ENCODE results near the gene ROPN1. TPM values are rescaled to one million over a fixed set of nuclear protein-coding genes. Genes with fewer than 3 reads are reported as not detected.
"Not testable (repeated sequence)": the region's sequence is repeated elsewhere in the genome, so short reads cannot be mapped to it uniquely, and the experiment has no call there.

ROPN1 gene
- total and polyA plus RNA-seq, 2 experiments from 2014 or later, result 0.11 TPM; not detected in 1

- TF ChIP-seq, protein P1, sequence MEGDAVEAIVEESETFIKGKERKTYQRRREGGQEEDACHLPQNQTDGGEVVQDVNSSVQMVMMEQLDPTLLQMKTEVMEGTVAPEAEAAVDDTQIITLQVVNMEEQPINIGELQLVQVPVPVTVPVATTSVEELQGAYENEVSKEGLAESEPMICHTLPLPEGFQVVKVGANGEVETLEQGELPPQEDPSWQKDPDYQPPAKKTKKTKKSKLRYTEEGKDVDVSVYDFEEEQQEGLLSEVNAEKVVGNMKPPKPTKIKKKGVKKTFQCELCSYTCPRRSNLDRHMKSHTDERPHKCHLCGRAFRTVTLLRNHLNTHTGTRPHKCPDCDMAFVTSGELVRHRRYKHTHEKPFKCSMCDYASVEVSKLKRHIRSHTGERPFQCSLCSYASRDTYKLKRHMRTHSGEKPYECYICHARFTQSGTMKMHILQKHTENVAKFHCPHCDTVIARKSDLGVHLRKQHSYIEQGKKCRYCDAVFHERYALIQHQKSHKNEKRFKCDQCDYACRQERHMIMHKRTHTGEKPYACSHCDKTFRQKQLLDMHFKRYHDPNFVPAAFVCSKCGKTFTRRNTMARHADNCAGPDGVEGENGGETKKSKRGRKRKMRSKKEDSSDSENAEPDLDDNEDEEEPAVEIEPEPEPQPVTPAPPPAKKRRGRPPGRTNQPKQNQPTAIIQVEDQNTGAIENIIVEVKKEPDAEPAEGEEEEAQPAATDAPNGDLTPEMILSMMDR (conservative IDR thresholded peaks at IDR 0.05; ENCODE audit: low read depth in 2 of 2), result no peak
Observed at GRCh38 chr3:124037326-124037725, 45.4 kb upstream of the ROPN1 start (continued).

- H3K27ac Mint-ChIP-seq; H4K20me1 ChIP-seq (replicated peaks; ENCODE audit: insufficient read depth); H3K4me3 Mint-ChIP-seq; H3K4me3 ChIP-seq; H3K4me2 ChIP-seq; H3F3A ChIP-seq (replicated peaks; ENCODE audit: low read depth); H3K79me2 ChIP-seq (replicated peaks; ENCODE audit: insufficient read depth); H3K36me3 Mint-ChIP-seq (ENCODE audit: low read depth); H3K27ac ChIP-seq (ENCODE audit: low read depth); DNase-seq (ENCODE audit: low spot score); H3K9me3 Mint-ChIP-seq; H3K9me2 ChIP-seq (ENCODE audit: insufficient read depth); H3K36me3 ChIP-seq (ENCODE audit: insufficient read depth); ATAC-seq; H2AFZ ChIP-seq: not testable (repeated sequence)
- Mint-ChIP-seq H3K27me3 (ENCODE audit: insufficient read depth, low read depth, poor library complexity) (peaks cover 35% of the 10 kb centered on the region), H3K4me1 (peaks cover 12% of the 10 kb centered on the region)
- H3K27me3 ChIP-seq (ENCODE audit: insufficient read depth), result peaks cover 59% of the 10 kb centered on the region
- H3K4me1 ChIP-seq (ENCODE audit: insufficient read depth), result peaks cover 13% of the 10 kb centered on the region
Observed at GRCh38 chr3:124036214-124036613, 44.3 kb upstream of the ROPN1 start.

GRCh38 chr3:124035463-124036121, 43.7 kb upstream of the ROPN1 start:
- Histone ChIP-seq H3K27me3 (ENCODE audit: insufficient read depth) (peaks cover 65% of the 10 kb centered on the region), H3K79me2 (replicated peaks; ENCODE audit: insufficient read depth) (no peaks in the 10 kb centered on the region; the same call in 1 of the 2 replicates), H3K27ac (ENCODE audit: low read depth) (no peak overlapping the region), H2AFZ (no peak overlapping the region), H3K4me1 (ENCODE audit: insufficient read depth) (peaks cover 13% of the 10 kb centered on the region), H3F3A (replicated peaks; ENCODE audit: low read depth) (no peaks in the 10 kb centered on the region), H3K4me3 (no peak overlapping the region), H3K9me2 (ENCODE audit: insufficient read depth) (no peaks in the 10 kb centered on the region), H4K20me1 (replicated peaks; ENCODE audit: insufficient read depth) (peaks cover 9% of the 10 kb centered on the region), H3K36me3 (ENCODE audit: insufficient read depth) (no peaks in the 10 kb centered on the region), H3K4me2 (no peak overlapping the region)
- no peaks in the 10 kb centered on the region; the same call in 2 of the 3 replicates for H3K9me3 Mint-ChIP-seq
- H3K36me3 Mint-ChIP-seq (ENCODE audit: low read depth), result no peaks in the 10 kb centered on the region; the same call in 2 of the 3 replicates
- no peak for DNase-seq (ENCODE audit: low spot score)
- no peak overlapping the region; the same call in 2 of the 3 replicates for H3K4me3 Mint-ChIP-seq
- peaks cover 12% of the 10 kb centered on the region for H3K4me1 Mint-ChIP-seq
- ATAC-seq, result no peak
- no peak overlapping the region for H3K27ac Mint-ChIP-seq
- H3K27me3 Mint-ChIP-seq (ENCODE audit: insufficient read depth, low read depth, poor library complexity), result peaks cover 37% of the 10 kb centered on the region
- TF ChIP-seq, protein P2, sequence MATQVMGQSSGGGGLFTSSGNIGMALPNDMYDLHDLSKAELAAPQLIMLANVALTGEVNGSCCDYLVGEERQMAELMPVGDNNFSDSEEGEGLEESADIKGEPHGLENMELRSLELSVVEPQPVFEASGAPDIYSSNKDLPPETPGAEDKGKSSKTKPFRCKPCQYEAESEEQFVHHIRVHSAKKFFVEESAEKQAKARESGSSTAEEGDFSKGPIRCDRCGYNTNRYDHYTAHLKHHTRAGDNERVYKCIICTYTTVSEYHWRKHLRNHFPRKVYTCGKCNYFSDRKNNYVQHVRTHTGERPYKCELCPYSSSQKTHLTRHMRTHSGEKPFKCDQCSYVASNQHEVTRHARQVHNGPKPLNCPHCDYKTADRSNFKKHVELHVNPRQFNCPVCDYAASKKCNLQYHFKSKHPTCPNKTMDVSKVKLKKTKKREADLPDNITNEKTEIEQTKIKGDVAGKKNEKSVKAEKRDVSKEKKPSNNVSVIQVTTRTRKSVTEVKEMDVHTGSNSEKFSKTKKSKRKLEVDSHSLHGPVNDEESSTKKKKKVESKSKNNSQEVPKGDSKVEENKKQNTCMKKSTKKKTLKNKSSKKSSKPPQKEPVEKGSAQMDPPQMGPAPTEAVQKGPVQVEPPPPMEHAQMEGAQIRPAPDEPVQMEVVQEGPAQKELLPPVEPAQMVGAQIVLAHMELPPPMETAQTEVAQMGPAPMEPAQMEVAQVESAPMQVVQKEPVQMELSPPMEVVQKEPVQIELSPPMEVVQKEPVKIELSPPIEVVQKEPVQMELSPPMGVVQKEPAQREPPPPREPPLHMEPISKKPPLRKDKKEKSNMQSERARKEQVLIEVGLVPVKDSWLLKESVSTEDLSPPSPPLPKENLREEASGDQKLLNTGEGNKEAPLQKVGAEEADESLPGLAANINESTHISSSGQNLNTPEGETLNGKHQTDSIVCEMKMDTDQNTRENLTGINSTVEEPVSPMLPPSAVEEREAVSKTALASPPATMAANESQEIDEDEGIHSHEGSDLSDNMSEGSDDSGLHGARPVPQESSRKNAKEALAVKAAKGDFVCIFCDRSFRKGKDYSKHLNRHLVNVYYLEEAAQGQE (IDR thresholded peaks at IDR 0.05; ENCODE audit: unreplicated experiment), result no peak
- TF ChIP-seq JUNB (IDR thresholded peaks at IDR 0.05; ENCODE audit: unreplicated experiment) (no peak), EZH2 (IDR thresholded peaks at IDR 0.05; ENCODE audit: low read depth, unreplicated experiment) (no peak), NANOG (IDR thresholded peaks at IDR 0.05; ENCODE audit: borderline replicate concordance) (no peak), POLR2AphosphoS5 (IDR thresholded peaks at IDR 0.05; ENCODE audit: low read depth) (no peak), ETS1 (IDR thresholded peaks at IDR 0.05) (no peak), STAT1 (IDR thresholded peaks at IDR 0.05; ENCODE audit: unreplicated experiment) (no peak)
- TF ChIP-seq, protein P1 (conservative IDR thresholded peaks at IDR 0.05; ENCODE audit: low read depth in 2 of 2), result no peak

All from GM23338 (cell line).